Measurements from ENCODE around the gene AFDN.

- no peak for TF ChIP-seq GATA2 (IDR thresholded peaks at IDR 0.05; ENCODE audit: low read depth, low read length)
- no peak for TF ChIP-seq GATA3 (IDR thresholded peaks at IDR 0.05; ENCODE audit: low read depth, low read length)
Observed at GRCh38 chr6:167918548-167919278, 92.0 kb downstream of the AFDN start.

Measured in SH-SY5Y (cell line).